Skeletal muscle cell (primary cell): ENCODE data around the gene DAD1.

Experiments used
- DNase-seq: peaks from one replicate; pipeline ENCODE4 v3.0.0-alpha.2; 2010; ENCODE audit warnings: low read depth
- H3K4me3 ChIP-seq: 2 replicates; pipeline ENCODE4 v1.5.1; 2011; ENCODE audit warnings: low read depth, mild to moderate bottlenecking, control low read depth, low read length, moderate library complexity

Gene DAD1

GRCh38 chr14:22524115-22524783 is 64.8 kb downstream of the DAD1 start:
- no peak for DNase-seq
- H3K4me3 ChIP-seq = no peak overlapping the region

- H3K4me3 ChIP-seq = no peak overlapping the region
Measured at GRCh38 chr14:22523283-22523682, 65.7 kb downstream of the DAD1 start.

GRCh38 chr14:22522466-22522957 is 66.5 kb downstream of the DAD1 start:
- H3K4me3 ChIP-seq = no peak overlapping the region
- no peak for DNase-seq

More at GRCh38 chr14:22523283-22523682, 65.7 kb downstream of the DAD1 start:
- DNase-seq = no peak

- no peak overlapping the region for H3K4me3 ChIP-seq
Measured at GRCh38 chr14:22521449-22522239, 67.4 kb downstream of the DAD1 start.

GRCh38 chr14:22520796-22521195 is 68.2 kb downstream of the DAD1 start:
- no peak for DNase-seq
- H3K4me3 ChIP-seq = no peak overlapping the region

More at GRCh38 chr14:22521449-22522239, 67.4 kb downstream of the DAD1 start:
- DNase-seq = no peak

DNA sequence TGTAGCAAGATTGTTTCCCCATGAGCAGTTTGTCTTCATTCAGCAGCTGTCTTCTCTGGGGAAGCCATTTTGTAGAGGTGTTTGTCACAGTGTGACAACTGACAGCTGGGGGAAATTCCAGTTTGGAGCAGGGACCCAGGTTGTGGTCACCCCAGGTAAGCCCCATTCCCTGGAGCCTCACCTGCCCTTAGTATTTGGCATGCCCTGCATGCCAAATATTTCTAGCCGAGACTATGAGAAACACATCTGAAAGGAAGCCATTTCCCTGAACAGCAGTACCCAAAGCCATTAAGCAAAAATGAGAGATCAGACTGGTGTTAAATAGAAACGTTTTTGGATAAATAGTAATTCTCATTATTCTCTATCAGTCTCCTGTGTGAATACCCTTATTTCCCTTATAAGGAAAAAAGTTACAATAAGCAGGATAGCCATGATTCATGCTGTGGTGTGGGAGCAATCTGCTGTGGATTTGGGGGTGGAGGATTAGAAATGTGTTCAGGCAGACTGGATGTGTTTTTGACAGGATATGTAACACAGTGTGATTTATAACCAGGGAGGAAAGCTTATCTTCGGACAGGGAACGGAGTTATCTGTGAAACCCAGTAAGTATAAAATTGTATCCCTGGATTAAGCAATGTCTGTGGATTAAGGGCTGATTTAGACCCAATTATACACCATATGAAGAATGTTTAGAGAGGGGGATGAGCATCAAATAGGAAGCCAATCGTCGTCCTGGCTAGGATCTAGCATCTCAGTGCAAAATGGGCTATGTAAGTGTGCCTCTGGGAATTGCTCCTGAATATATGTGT is 68.9 kb downstream of the DAD1 start:
- DNase-seq = peak; percentile 34
- H3K4me3 ChIP-seq = no peak overlapping the region

DNA sequence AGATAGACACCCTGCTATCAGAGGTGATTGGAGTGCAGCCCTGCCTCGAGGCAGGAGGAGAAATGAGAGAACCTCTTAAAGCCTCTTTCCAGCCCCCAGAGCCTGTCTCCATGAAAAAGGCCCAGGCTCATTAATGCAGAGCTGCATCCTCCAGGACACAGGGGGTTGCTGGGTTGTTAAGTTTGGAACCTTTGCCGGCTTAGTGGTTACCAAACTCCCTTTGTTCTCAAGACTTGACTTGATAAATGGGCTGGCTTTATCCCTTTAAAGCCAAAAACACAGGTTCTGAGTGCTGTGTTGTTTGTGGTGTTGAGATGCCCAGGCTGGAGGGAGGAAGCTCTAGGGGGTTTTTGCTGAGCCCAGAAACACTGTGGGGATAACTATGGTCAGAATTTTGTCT is 71.0 kb downstream of the DAD1 start:
- H3K4me3 ChIP-seq = no peak overlapping the region
- no peak for DNase-seq

- DNase-seq = no peak
- no peak overlapping the region for H3K4me3 ChIP-seq
Measured at GRCh38 chr14:22517117-22517720, 71.8 kb downstream of the DAD1 start.

GRCh38 chr14:22515929-22516328 is 73.1 kb downstream of the DAD1 start:
- no peak overlapping the region for H3K4me3 ChIP-seq
- DNase-seq = no peak
